Activated T-cell treated with anti-CD3 and anti-CD28 coated beads, Interleukin-2, amount 50 U/mL, for 48 hours (primary cell): ENCODE results near the gene DCTN1.

ENCODE experiments used
- DNase-seq, 2 experiments: peaks; one replicate each; pipeline ENCODE4 v3.0.0-alpha.2; 2020

The DCTN1 gene

DNA sequence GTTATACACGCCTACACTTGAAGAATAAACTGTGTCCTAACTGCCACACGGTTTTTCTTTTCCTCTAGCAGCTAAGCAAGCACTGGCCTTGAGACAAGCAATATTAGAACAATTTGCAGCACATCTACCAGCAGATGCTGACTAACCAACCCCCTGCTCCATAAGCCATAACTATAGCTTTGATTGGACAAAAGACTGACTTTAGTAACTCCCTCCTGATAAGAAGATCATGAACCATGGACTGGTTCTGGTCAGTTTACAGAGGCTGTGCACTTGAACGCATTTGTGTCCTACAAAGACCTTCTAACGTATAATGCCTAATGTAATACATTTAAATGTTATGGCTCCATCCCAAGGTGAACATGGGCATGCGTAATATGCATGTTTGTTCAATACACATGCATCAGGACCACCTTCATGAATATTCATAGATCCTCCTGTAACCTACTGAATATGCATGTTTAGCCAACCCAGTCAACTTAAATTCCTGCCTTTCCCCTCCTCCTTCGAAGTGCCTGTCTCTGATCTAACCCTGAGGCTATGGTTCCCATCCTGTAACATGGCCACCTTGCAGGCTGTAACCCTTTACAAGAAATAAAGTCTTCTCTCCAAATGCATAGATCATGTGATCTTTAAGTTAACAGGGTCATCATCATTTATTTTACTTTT lies 63.4 kb downstream of the DCTN1 start:
- DNase-seq, result no peak

DNA sequence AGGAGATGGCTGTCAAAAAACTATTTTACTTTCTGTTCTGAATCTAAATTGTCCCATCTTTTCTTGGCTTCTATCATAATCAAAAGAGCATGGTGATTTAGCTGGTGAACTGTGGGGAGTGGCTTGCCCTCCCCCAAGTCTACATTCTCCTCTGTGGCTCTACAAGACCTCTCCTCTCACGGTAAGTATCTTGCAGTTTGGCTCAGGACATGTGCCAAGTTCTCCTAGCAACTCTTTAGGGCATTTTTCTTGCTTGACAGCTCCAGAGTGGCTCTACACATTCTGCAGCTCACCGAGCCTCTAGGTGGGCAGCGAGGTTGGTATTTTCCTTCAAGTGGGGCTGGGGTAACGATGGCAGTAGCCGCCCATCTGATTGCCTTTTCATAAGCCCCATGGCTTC lies 66.0 kb downstream of the DCTN1 start:
- DNase-seq, result no peak

DNA sequence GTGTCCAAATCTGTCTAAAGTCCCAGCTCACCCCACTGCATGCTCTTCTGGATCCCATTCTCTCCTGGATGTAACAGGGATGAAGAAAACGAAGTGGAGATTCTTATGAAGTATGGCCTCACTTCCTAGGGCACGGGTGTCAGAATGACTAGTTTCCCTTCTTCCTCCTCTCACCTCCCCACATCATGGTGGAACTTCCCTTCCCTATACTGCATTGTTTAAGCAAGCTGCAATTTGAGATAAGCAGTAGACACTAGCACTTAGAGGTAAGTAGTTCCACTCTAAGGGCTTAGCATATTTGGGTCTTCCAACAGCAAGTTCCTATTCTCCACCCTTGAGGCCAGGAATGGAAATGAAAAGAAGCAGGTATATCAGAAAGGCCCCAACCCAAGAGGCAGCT lies 66.6 kb downstream of the DCTN1 start:
- no peak for DNase-seq

DNA sequence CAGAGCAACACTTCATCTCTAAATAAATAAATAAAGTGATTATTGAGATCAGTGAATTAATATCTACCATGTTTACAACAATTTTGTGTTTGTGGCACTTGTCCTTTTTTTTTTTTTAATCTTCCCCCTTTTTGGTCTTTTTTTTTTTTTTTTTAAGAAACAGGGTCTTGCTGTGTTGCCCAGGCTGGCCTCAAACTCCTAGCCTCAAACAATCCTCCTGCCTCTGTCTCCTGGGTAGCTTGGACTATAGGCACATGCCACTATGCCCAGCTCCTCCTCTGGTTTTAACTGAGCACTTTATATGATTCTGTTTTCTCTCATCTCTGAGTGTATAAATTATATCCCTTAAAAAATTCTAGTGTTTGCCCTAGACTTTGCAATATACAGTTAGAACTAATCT lies 67.2 kb downstream of the DCTN1 start:
- no peak for DNase-seq
